Activated naive CD8-positive, alpha-beta T cell treated with anti-CD3 and anti-CD28 coated beads, Interleukin-2, amount 10 ng/mL, durations not matched to agents 7 days and 5 days (primary cell): ENCODE measurements around the gene GSTK1. TPM values are rescaled to one million over a fixed set of nuclear protein-coding genes. Genes with fewer than 3 reads are reported as not detected.

Experiments
- total RNA-seq, 2 experiments: library from RNA; stranded (reverse); gene quantifications; one replicate each; pipeline ENCODE4 v1.2.3, GENCODE V29; 2021

GSTK1 gene
- total RNA-seq, 2 experiments from 2014 or later = 355 to 368 TPM

Other genes with a start within 250 kb of the GSTK1 start
- under 1 TPM in 1 of 2 experiments, not detected in 1; 0.30 TPM for gene OR9A2, start 236.3 kb upstream of the GSTK1 start, total RNA-seq
- gene OR6V1, start 211.1 kb upstream of the GSTK1 start, total RNA-seq = not detected
- gene PIP, start 131.4 kb upstream of the GSTK1 start, total RNA-seq = not detected
- not detected for gene TAS2R39, start 80.0 kb upstream of the GSTK1 start, total RNA-seq
- gene TAS2R40, start 41.4 kb upstream of the GSTK1 start, total RNA-seq = not detected
- gene TMEM139, start 21.5 kb downstream of the GSTK1 start, total RNA-seq = 1 to 10 TPM; 1.1 TPM
- 10 to 100 TPM; 96.5 to 98.8 TPM for gene CASP2, start 24.9 kb downstream of the GSTK1 start, total RNA-seq
- gene CLCN1, start 52.7 kb downstream of the GSTK1 start, total RNA-seq = under 1 TPM in 1 of 2 experiments, not detected in 1; 0.08 TPM
- 1 to 10 TPM; 2.3 to 2.9 TPM for gene FAM131B, start 99.3 kb downstream of the GSTK1 start, total RNA-seq
- 100 to 1,000 TPM; 199 to 200 TPM for gene ZYX, start 117.9 kb downstream of the GSTK1 start, total RNA-seq
- 10 to 100 TPM; 27.3 to 28.2 TPM for gene EPHA1, start 145.4 kb downstream of the GSTK1 start, total RNA-seq
- under 1 TPM in 1 of 2 experiments, not detected in 1; 0.65 TPM for gene TAS2R60, start 180.0 kb downstream of the GSTK1 start, total RNA-seq
- not detected for gene TAS2R41, start 214.4 kb downstream of the GSTK1 start, total RNA-seq